ENCODE data around the gene SORCS2.

The SORCS2 gene

DNA sequence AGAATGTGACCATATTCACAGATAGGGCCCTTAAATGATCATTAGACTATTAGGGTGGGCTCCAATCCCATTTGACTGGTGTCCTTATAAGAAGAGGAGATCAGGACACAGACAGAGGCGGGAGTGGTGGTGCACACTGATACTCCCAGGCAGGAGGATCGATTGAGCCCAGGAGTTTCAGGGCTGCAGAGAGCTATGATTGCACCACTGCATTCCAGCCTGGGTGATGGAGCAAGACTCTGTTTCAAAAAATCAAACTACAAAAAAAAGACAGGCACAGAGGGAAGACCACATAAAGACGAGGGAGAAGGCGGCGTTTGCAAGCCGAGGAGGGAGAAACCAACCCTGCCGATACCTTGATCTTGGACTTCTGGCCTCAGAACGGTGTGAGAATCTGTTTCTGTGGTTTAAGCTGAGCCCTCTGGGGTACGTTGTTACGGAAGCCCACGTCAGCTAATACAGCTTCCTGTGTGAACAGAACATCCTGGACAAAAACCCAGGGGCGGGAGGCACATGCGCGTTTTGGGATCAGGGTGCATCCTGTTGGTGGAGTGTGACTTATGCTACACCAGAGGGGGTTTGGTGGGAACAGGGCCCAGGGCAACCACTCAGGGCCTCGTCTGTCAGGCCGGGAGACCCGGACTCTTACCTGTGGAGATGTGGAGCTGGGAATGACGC is 454.2 kb downstream of the SORCS2 start:
- TF ChIP-seq SIN3A (IDR thresholded peaks at IDR 0.05; ENCODE audit: borderline replicate concordance, insufficient read depth, low read length) = no peak
- TF ChIP-seq FOXP2 (optimal IDR thresholded peaks at IDR 0.05; ENCODE audit: borderline replicate concordance, extremely low read depth, extremely low read length, insufficient read depth) = no peak
- TF ChIP-seq, protein P1, sequence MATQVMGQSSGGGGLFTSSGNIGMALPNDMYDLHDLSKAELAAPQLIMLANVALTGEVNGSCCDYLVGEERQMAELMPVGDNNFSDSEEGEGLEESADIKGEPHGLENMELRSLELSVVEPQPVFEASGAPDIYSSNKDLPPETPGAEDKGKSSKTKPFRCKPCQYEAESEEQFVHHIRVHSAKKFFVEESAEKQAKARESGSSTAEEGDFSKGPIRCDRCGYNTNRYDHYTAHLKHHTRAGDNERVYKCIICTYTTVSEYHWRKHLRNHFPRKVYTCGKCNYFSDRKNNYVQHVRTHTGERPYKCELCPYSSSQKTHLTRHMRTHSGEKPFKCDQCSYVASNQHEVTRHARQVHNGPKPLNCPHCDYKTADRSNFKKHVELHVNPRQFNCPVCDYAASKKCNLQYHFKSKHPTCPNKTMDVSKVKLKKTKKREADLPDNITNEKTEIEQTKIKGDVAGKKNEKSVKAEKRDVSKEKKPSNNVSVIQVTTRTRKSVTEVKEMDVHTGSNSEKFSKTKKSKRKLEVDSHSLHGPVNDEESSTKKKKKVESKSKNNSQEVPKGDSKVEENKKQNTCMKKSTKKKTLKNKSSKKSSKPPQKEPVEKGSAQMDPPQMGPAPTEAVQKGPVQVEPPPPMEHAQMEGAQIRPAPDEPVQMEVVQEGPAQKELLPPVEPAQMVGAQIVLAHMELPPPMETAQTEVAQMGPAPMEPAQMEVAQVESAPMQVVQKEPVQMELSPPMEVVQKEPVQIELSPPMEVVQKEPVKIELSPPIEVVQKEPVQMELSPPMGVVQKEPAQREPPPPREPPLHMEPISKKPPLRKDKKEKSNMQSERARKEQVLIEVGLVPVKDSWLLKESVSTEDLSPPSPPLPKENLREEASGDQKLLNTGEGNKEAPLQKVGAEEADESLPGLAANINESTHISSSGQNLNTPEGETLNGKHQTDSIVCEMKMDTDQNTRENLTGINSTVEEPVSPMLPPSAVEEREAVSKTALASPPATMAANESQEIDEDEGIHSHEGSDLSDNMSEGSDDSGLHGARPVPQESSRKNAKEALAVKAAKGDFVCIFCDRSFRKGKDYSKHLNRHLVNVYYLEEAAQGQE (IDR thresholded peaks at IDR 0.05; ENCODE audit: insufficient read depth in 1 of 2, low read depth in 2 of 2, low read length in 2 of 2) = no peak

DNA sequence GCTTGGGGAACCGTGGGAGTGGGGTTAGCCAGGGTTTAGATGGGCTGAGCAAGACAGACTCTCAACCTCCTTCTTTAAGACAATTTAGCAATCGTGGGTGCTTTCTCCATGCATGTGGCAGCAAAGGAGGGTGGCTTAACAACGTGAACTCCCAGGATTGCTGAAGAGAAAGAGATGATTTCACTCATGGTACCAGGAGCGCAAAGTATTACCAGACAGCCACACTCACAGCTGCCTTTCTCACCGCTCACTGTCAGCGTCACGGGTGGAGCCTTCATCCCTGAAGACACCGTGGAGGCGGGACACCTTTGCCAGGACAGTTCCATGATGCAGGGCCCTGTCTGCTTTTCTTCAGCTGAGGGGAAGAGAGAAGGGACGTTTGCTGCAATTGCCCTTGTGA is 454.8 kb downstream of the SORCS2 start:
- TF ChIP-seq TAF1 (IDR thresholded peaks at IDR 0.05; ENCODE audit: borderline replicate concordance, insufficient read depth, low read length) = no peak
- TF ChIP-seq POLR2AphosphoS5 (IDR thresholded peaks at IDR 0.05; ENCODE audit: low read depth, low read length) = no peak
- no peak for TF ChIP-seq SIN3A (IDR thresholded peaks at IDR 0.05; ENCODE audit: borderline replicate concordance, insufficient read depth, low read length)
- TF ChIP-seq, protein P1 (IDR thresholded peaks at IDR 0.05; ENCODE audit: insufficient read depth in 1 of 2, low read depth in 2 of 2, low read length in 2 of 2) = no peak
- no peak for TF ChIP-seq FOXP2 (optimal IDR thresholded peaks at IDR 0.05; ENCODE audit: borderline replicate concordance, extremely low read depth, extremely low read length, insufficient read depth)

DNA sequence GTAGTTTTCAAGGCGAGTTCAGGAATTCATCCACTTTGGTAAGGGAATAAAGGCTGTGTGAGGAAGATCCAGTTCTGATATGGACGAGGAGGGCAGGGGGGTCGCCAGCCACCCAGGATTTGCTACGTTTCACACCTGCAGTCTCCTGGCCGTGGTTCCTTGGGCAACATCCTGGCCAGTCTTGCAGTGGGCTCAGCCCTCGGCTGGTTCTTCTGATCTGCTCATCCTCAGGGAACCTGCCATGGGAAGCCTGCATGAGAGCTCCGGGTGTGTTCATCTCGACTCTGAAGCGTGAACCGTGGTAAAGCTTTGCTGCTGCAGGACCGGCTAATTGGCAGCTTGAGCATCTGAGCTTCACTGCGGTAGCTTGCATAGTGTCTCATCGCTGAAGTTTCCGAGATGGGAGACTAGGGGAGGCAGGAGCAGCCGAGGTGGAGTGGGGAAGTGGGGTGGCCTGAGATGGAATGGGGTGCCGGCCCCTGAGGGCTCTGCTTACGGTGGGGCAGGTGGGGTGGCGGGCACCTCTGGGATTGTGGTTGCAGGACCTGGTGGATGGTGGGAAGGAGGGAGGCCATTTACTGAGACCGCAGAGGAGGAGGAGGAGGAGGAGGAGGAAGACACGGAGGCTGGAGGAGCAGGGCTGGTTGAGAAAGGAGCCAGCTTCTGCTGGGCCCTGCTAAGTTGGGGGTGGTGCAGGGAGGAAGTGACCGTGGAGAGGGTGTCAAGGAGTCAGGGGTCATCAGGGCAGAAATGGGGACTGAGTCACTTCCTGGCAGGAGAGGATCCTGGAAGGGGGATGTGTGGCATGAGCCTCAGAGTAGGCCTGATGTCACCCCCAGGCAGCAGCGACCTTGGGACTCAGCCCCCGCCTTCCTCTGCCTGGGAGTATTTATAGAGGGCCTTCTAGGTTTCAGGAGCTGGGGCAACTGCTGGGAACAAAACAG is 455.5 kb downstream of the SORCS2 start:
- TF ChIP-seq, protein P1 (IDR thresholded peaks at IDR 0.05; ENCODE audit: insufficient read depth in 1 of 2, low read depth in 2 of 2, low read length in 2 of 2) = 0 out of 4 replicates have a peak, but pooled peaks of 1 of the 2 experiments have one; percentile 56
- TF ChIP-seq SIN3A (IDR thresholded peaks at IDR 0.05; ENCODE audit: borderline replicate concordance, insufficient read depth, low read length) = no peak

DNA sequence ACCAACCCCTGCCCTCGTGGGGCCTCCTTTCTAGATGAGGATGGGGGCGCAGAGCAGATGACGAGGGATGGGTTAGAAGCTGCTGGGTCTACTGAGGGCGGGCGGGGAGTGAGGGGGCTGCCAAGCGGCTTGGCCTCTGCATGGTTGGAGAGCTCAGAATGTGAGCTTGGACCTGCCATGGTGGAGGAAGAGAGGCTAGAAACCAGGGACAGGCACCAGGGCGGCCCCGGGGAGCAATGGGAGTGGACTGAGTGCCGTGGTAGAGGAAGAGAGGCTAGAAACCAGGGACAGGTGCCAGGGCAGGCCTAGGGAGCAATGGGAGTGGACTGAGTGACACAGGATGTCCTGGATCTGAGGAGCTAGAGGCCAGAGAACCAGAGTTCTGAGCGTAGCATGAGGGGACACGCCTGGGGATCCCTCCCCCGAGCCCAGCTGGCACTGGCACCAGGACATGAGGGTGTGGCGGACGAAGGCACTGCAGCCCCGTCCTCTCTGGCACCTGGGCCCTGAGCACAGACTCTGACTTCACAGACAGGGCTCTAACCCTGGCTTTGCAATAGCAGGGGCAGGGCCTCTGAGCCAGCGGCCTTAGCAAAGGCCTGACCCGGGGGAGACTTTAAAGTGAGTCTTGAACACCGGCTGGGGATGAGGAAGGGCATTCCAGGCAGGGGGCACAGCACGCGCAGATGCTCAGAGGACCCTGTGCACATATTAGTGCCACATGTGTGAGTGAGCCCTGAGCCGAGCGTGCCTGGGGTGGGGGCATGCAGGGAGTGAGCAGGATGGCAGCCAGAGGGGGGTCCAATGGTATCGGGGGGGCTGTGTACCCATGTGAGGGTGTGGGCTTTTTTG is 456.4 kb downstream of the SORCS2 start:
- TF ChIP-seq TAF1 (IDR thresholded peaks at IDR 0.05; ENCODE audit: borderline replicate concordance, insufficient read depth, low read length) (no peak), POLR2AphosphoS5 (IDR thresholded peaks at IDR 0.05; ENCODE audit: low read depth, low read length) (no peak), SIN3A (IDR thresholded peaks at IDR 0.05; ENCODE audit: borderline replicate concordance, insufficient read depth, low read length) (no peak), FOXP2 (optimal IDR thresholded peaks at IDR 0.05; ENCODE audit: borderline replicate concordance, extremely low read depth, extremely low read length, insufficient read depth) (no peak)
- TF ChIP-seq, protein P1 (IDR thresholded peaks at IDR 0.05; ENCODE audit: insufficient read depth in 1 of 2, low read depth in 2 of 2, low read length in 2 of 2) = no peak

All from PFSK-1 (cell line).